Bronchial epithelial cell (primary cell): ENCODE measurements around the gene ABHD6. TPM values are rescaled to one million over a fixed set of nuclear protein-coding genes. Genes with fewer than 3 reads are reported as not detected.

Experiments
- DNase-seq: peaks from one replicate; pipeline ENCODE4 v3.0.0-alpha.2; 2010; ENCODE audit warnings: low read depth
- FAIRE-seq: peaks from 2 replicates; lab custom pipeline; 2011; peaks lifted over from hg19 to GRCh38; lab: Jason Lieb, UNC
- H3K27me3 ChIP-seq: 2 replicates; pipeline ENCODE4 v1.5.1; 2011; ENCODE audit warnings: low read length; ENCODE audit not compliant: control insufficient read depth, insufficient read depth
- H3K36me3 ChIP-seq: 2 replicates; pipeline ENCODE4 v1.5.1; 2011; ENCODE audit warnings: low read length; ENCODE audit not compliant: control insufficient read depth, insufficient read depth
- H3K4me3 ChIP-seq: 2 replicates; pipeline ENCODE4 v1.5.1; 2011; ENCODE audit warnings: mild to moderate bottlenecking, low read depth, low read length, control low read depth
- CTCF ChIP-seq: IDR thresholded peaks from 2 replicates; pipeline ENCODE4 v1.5.1; 2011; ENCODE audit warnings: mild to moderate bottlenecking, moderate library complexity, low read length, control low read depth, inconsistent platforms; ENCODE audit not compliant: insufficient read depth, severe bottlenecking
- total RNA-seq: library from RNA; depleted of rRNA; stranded (reverse); fragments of >200 nt; gene quantifications from 2 replicates; pipeline ENCODE4 v1.2.1, GENCODE V29; 2014

Gene ABHD6
- total RNA-seq, 1 donor from 2014 or later, result 7.1 TPM

- Histone ChIP-seq H3K36me3 (no peaks in the 10 kb centered on the region), H3K27me3 (no peaks in the 10 kb centered on the region), H3K4me3 (no peak overlapping the region)
- no peak for FAIRE-seq
- DNase-seq, result no peak
- no peak for TF ChIP-seq CTCF
Observed at GRCh38 chr3:58291671-58292338, 54.2 kb downstream of the ABHD6 start.

GRCh38 chr3:58292866-58293265 is 55.3 kb downstream of the ABHD6 start:
- TF ChIP-seq CTCF, result no peak
- Histone ChIP-seq H3K4me3 (no peak overlapping the region), H3K27me3 (no peaks in the 10 kb centered on the region), H3K36me3 (no peaks in the 10 kb centered on the region)
- FAIRE-seq (no peak), DNase-seq (no peak)

- Histone ChIP-seq H3K27me3 (no peaks in the 10 kb centered on the region), H3K4me3 (no peak overlapping the region), H3K36me3 (no peaks in the 10 kb centered on the region)
- DNase-seq (no peak), FAIRE-seq (no peak)
- no peak for TF ChIP-seq CTCF
Observed at GRCh38 chr3:58293516-58293915, 55.9 kb downstream of the ABHD6 start.

- DNase-seq, result no peak
- no peak overlapping the region for H3K4me3 ChIP-seq
- H3K36me3 ChIP-seq, result no peaks in the 10 kb centered on the region
- TF ChIP-seq CTCF, result no peak
- H3K27me3 ChIP-seq, result no peaks in the 10 kb centered on the region
- no peak for FAIRE-seq
Observed at GRCh38 chr3:58296269-58296668, 58.7 kb downstream of the ABHD6 start.

GRCh38 chr3:58296843-58297242 is 59.3 kb downstream of the ABHD6 start:
- FAIRE-seq (peak; percentile 47), DNase-seq (no peak)
- no peaks in the 10 kb centered on the region for H3K36me3 ChIP-seq
- no peak overlapping the region for H3K4me3 ChIP-seq
- no peak for TF ChIP-seq CTCF
- no peaks in the 10 kb centered on the region for H3K27me3 ChIP-seq

- Histone ChIP-seq H3K36me3 (no peaks in the 10 kb centered on the region), H3K4me3 (no peak overlapping the region), H3K27me3 (no peaks in the 10 kb centered on the region)
- DNase-seq (no peak), FAIRE-seq (no peak)
- no peak for TF ChIP-seq CTCF
Observed at GRCh38 chr3:58298190-58298589, 60.6 kb downstream of the ABHD6 start.
